SJSA1 (cell line): ENCODE results near the gene SERINC5. TPM values are rescaled to one million over a fixed set of nuclear protein-coding genes. Genes with fewer than 3 reads are reported as not detected.
"Not testable (repeated sequence)": the region's sequence is repeated elsewhere in the genome, so short reads cannot be mapped to it uniquely, and the experiment has no call there.

Source experiments
- DNase-seq, 2 experiments: peaks; one replicate each; pipeline ENCODE4 v3.0.0-alpha.2; 2015 to 2020; ENCODE audit warnings: low spot score in 2 of 2, low read depth in 1 of 2
- H3K27ac ChIP-seq: fragments of 250-450 bp; sonication (Bioruptor Pico); 2 replicates; pipeline ENCODE4 v1.5.1; 2020; ENCODE audit warnings: mild to moderate bottlenecking, moderate library complexity
- H3K27me3 ChIP-seq: fragments of 250-450 bp; sonication (Bioruptor Pico); replicated peaks from 2 replicates; pipeline ENCODE4 v1.5.1; 2020; ENCODE audit warnings: mild to moderate bottlenecking, moderate library complexity
- H3K36me3 ChIP-seq: fragments of 250-450 bp; sonication (Bioruptor Pico); 2 replicates; pipeline ENCODE4 v1.5.1; 2020; ENCODE audit warnings: mild to moderate bottlenecking
- H3K4me1 ChIP-seq: fragments of 250-450 bp; sonication (Bioruptor Pico); replicated peaks from 2 replicates; pipeline ENCODE4 v1.6.1; 2021; ENCODE audit warnings: mild to moderate bottlenecking
- H3K4me3 ChIP-seq: fragments of 250-450 bp; sonication (Bioruptor Pico); 2 replicates; pipeline ENCODE4 v1.5.1; 2020; ENCODE audit warnings: mild to moderate bottlenecking
- H3K9me3 ChIP-seq: fragments of 250-450 bp; sonication (Bioruptor Pico); replicated peaks from 2 replicates; pipeline ENCODE4 v1.5.1; 2020; ENCODE audit warnings: mild to moderate bottlenecking
- total RNA-seq: library from RNA; depleted of rRNA; stranded (reverse); fragments of >200 nt; shearing (Covaris generic); gene quantifications from 2 replicates; pipeline ENCODE4 v1.2.3, GENCODE V29; 2014; rRNA removed

The SERINC5 gene
- total RNA-seq = 3.0 and 7.0 TPM in 2 replicates

DNA sequence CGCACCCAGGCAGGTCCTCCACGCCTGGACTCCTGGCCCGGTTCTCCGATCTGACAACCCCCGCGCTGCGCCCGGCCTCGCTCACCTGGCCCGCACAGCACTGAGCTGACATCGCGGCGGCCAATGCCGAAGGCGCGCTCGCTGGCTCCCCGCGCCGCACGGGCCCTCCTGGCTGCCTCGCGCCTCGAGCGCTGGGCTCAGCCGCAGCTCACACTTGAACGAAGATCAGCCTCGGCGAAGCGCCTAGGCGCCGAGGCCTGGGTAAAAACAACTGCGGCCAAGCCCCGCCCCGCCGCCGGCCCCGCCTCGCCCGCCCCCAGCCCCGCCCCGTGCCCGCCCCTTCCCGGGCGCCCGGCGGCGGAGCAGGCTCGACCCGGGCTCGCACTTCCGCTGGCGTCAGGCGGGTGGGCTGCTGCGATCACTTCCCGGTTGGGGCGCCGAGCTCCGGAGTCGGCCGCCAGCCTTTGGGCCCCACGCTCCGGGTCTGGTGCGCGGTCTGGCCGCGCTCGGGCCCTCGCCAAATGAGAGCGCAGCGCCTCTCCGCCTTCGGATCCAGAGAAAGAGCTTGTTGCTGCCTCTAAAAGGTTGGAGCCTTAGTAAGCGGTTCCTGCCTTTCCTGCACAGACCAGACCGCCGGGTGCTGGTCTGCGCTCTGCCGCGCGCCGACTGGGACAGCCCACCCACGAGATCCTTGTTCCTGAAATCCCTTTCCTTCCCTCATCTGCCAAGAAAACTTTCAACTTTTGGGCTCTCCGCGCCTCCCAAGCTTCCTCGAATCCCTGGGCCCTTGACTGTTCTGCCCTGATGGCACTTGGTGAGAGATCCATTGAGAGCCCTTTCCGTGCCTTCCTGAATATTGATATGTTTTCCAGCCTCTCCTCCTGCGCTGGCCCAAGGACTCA, at the start of gene SERINC5:
Gene SERINC5 (minus strand): TSS at position 238 of the 902 bp plus-strand sequence. CDS start 126 bp downstream, at position 112.
- H3K4me1 ChIP-seq = peaks cover 15% of the 10 kb centered on the region
- H3K9me3 ChIP-seq = no peaks in the 10 kb centered on the region
- peak within 1 kb of the TSS; percentile 97 for H3K27ac ChIP-seq
- DNase-seq = peak; percentile 86 to 90
- peak within 1 kb of the TSS; percentile 96 for H3K4me3 ChIP-seq
- H3K27me3 ChIP-seq = no peaks in the 10 kb centered on the region
- peaks cover 8% of the 10 kb centered on the region for H3K36me3 ChIP-seq

DNA sequence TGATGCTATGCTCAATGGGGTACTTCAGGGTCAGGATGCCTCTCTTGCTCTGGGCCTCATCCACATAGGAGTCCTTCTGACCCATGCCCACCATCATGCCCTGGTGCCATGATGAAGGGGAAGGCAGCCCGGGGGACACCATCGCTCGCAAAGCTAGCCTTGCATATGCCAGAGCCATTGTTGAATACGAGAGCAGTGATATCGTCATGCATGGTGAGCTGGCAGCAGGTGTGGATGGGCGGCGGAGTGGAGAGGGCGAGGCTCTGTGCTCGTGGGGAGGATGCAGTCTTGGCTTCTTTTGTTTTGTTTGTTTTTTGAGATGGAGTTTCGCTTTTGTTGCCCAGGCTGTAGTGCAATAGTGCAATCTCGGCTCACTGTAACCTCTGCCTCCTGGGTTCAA, 46.8 kb upstream of the SERINC5 start:
- no peak for DNase-seq
- H3K27me3 ChIP-seq = no peaks in the 10 kb centered on the region

DNA sequence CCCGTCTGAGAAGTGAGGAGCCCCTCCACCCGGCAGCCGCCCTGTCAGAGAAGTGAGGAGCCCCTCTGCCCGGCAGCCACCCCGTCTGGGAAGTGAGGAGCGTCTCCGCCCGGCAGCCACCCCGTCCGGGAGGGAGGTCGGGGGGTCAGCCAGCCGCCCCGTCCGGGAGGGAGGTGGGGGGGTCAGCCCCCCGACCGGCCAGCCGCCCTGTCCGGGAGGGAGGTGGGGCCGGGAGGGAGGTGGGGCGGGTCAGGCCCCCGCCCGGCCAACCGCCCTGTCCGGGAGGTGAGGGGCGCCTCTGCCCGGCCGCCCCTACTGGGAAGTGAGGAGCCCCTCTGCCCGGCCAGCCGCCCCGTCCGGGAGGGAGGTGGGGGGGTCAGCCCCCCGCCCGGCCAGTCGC, 45.5 kb upstream of the SERINC5 start:
- not testable (repeated sequence) for H3K9me3 ChIP-seq, H3K36me3 ChIP-seq, H3K27me3 ChIP-seq, H3K4me1 ChIP-seq, DNase-seq, H3K4me3 ChIP-seq, H3K27ac ChIP-seq

More for the DNA sequence above, 46.8 kb upstream of the SERINC5 start:
- Histone ChIP-seq H3K4me3 (no peak overlapping the region), H3K27ac (no peak overlapping the region), H3K4me1 (no peaks in the 10 kb centered on the region), H3K36me3 (no peaks in the 10 kb centered on the region), H3K9me3 (no peaks in the 10 kb centered on the region)

DNA sequence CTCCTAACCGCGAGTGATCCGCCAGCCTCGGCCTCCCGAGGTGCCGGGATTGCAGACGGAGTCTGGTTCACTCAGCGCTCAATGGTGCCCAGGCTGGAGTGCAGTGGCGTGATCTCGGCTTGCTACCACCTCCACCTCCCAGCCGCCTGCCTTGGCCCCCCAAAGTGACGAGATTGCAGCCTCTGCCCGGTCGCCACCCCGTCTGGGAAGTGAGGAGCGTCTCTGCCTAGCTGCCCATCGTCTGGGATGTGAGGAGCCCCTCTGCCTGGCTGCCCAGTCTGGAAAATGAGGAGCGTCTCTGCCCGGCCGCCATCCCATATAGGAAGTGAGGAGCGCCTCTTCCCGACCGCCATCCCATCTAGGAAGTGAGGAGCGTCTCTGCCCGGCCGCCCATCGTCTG, 44.9 kb upstream of the SERINC5 start:
- not testable (repeated sequence) for H3K4me1 ChIP-seq, H3K36me3 ChIP-seq, H3K4me3 ChIP-seq, H3K27me3 ChIP-seq, DNase-seq, H3K27ac ChIP-seq, H3K9me3 ChIP-seq

DNA sequence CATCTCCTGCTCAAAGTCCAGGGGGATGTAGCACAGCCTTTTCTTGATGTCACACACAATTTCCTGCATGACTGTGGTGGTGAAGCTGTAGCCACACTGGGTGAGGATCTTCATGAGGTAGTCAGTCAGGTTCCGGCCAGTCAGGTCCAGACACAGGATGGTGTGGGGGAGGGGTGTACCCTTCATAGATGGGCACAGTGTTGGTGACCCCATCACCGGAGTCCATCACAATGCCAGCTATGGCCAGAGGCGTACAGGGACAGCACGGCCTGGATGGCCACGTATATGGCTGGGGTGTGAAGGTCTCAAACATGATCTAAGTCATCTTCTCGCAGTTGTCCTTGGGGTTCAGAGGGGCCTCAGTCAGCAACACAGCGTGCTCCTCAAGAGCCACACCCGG, 44.3 kb upstream of the SERINC5 start:
- Histone ChIP-seq H3K4me3 (no peak overlapping the region), H3K27me3 (no peaks in the 10 kb centered on the region), H3K4me1 (no peaks in the 10 kb centered on the region), H3K9me3 (no peaks in the 10 kb centered on the region), H3K36me3 (no peaks in the 10 kb centered on the region), H3K27ac (no peak overlapping the region)
- DNase-seq = no peak

DNA sequence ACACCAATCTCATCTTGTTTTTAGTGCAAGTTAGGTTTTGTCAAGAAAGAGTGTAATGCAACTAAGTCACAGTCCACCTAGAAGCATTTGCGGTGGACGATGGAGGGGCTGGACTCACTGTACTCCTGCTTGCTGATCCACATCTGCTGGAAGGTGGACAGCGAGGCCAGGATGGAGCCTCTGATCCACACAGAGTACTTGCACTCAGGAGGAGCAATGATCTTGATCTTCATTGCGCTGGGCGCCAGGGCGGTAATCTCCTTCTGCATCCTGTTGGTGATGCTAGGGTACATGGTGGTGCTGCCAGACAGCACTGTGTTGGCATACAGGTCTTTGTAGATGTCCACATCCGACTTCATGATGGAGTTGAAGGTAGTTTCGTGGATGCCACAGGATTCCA, 43.8 kb upstream of the SERINC5 start:
- Histone ChIP-seq H3K27me3 (no peaks in the 10 kb centered on the region), H3K4me3 (no peak overlapping the region), H3K27ac (no peak overlapping the region), H3K4me1 (no peaks in the 10 kb centered on the region), H3K9me3 (no peaks in the 10 kb centered on the region), H3K36me3 (no peaks in the 10 kb centered on the region)
- no peak for DNase-seq

DNA sequence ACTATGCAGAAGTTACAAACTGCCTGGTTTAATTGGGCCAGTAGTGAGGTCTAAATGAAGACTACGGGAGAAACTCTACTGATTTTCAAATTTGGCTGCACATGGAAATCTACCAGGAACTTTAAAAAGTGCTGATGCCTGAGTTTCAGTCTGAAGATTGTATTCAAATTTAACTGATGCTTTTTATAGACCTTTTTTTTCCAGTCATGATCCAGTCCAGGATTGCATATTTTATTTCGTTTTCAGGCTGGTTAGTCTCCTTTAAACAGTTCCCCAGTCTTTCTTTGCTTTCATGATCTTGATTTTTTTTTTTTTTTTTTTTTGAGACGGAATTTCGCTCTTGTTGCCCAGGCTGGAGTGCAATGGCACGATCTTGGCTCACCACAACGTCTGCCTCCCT, 40.3 kb upstream of the SERINC5 start:
- H3K9me3 ChIP-seq = peaks cover 3% of the 10 kb centered on the region; the same call in 1 of the 2 replicates
- H3K27me3 ChIP-seq = no peaks in the 10 kb centered on the region
- H3K4me3 ChIP-seq = no peak overlapping the region

DNA sequence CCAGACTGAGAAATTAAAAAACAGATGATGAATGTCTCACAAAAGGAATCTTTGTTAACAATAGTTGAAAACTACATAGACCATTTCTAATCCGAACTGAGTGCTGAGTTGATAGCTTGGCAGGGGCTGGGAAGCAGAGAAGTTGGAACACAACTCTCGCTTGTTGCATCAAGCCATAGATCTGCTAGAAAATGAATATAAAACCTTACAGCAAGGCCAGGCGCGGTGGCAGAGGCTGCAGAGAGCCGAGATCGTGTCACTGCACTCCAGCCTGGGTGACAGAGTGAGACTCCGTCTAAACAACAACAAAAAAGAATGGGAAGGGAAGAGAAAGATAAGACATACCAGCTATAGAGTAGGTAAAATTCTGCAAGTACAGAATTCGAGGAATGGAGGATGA, 35.9 kb upstream of the SERINC5 start:
- H3K27me3 ChIP-seq = no peaks in the 10 kb centered on the region
- DNase-seq = no peak
- no peaks in the 10 kb centered on the region for H3K36me3 ChIP-seq
- peaks cover 3% of the 10 kb centered on the region; the same call in 1 of the 2 replicates for H3K9me3 ChIP-seq
- no peak overlapping the region for H3K27ac ChIP-seq
- H3K4me1 ChIP-seq = no peaks in the 10 kb centered on the region
- H3K4me3 ChIP-seq = no peak overlapping the region

More for the DNA sequence above, 40.3 kb upstream of the SERINC5 start:
- Histone ChIP-seq H3K27ac (no peak overlapping the region), H3K4me1 (no peaks in the 10 kb centered on the region), H3K36me3 (no peaks in the 10 kb centered on the region)
- no peak for DNase-seq

DNA sequence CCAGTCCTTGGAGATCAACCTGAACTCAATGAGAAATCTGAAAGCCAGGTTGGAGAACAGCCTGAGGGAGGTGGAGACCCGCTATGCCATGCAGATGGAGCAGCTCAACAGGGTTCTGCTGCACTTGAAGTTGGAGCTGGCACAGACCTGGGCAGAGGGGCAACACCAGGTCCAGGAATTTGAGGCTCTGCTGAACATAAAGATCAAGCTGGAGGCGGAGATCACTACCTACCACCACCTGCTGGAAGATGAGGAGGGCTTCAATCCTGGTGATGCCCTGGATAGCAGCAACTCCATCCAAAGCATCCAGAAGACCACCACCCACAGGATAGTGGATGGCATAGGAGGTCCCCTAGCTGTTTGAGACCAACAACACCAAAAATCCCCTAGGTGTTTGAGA, 33.5 kb upstream of the SERINC5 start:
- Histone ChIP-seq H3K9me3 (peaks cover 3% of the 10 kb centered on the region; the same call in 1 of the 2 replicates), H3K36me3 (no peaks in the 10 kb centered on the region), H3K4me1 (no peaks in the 10 kb centered on the region), H3K27ac (no peak overlapping the region), H3K4me3 (no peak overlapping the region), H3K27me3 (no peaks in the 10 kb centered on the region)
- DNase-seq = no peak

DNA sequence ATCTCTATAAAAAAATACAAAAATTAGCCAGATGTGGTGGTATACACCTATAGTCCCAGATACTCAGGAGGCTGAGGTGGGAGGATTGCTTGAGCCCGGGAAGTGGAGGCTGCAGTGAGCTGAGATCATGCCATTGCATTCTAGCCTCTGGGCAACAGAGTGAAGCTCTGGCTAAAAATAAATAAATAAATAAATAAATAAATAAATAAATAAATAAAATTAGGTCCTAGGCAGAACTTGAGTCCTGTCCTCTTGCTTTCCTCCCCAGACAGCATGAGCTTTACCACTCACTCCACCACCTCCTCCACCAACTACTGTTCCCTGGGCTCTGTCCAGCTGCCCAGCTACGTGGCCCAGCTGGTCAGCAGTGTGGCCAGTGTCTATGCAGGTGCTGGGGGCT, 32.3 kb upstream of the SERINC5 start:
- H3K27me3 ChIP-seq = no peaks in the 10 kb centered on the region
- H3K9me3 ChIP-seq = no peaks in the 10 kb centered on the region

DNA sequence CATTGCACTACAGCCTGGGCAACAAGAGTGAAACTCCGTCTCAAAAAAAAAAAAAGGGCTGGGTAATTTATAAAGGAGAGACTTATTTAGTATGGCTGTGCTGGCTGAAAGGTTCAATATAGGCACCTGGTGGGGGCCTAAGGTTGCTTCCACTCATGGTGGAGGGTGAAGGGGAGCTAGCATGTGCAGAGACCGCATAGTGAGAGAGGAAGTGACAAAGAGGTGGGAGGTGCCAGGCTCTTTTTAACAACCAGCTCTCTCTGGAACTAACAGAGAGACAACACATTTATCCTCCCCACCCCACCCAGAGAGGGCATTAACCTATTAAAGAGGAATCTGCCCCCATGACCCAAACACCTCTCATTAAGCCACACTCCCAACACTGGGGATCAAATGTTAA, 28.9 kb upstream of the SERINC5 start:
- no peak overlapping the region for H3K27ac ChIP-seq
- H3K4me3 ChIP-seq = no peak overlapping the region
- no peaks in the 10 kb centered on the region for H3K9me3 ChIP-seq
- no peak for DNase-seq
- H3K36me3 ChIP-seq = no peaks in the 10 kb centered on the region
- no peaks in the 10 kb centered on the region for H3K4me1 ChIP-seq
- H3K27me3 ChIP-seq = no peaks in the 10 kb centered on the region

More for the DNA sequence above, 32.3 kb upstream of the SERINC5 start:
- H3K36me3 ChIP-seq = no peaks in the 10 kb centered on the region
- no peak overlapping the region for H3K27ac ChIP-seq
- H3K4me3 ChIP-seq = no peak overlapping the region
- no peak for DNase-seq
- H3K4me1 ChIP-seq = no peaks in the 10 kb centered on the region

DNA sequence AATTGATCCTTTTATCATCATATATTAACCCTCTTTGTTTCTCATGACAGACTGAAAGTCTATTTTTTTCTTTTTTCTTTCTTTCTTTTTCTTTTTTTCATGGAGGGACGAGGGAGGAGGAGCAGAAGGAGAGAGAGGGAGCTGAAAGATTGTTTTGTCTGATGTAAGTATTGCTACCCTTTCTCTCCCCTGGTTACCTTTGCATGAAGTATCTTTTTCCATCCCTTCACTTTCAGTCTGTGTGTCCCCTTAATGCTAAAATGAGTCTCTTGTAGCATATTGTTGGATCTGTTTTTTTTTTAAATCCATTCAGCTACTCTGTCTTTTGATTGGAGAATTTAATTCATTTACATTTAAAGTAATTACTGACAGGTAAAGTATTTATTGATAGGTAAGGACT, 27.5 kb upstream of the SERINC5 start:
- no peak overlapping the region for H3K4me3 ChIP-seq
- DNase-seq = no peak
- no peaks in the 10 kb centered on the region for H3K9me3 ChIP-seq
- H3K4me1 ChIP-seq = no peaks in the 10 kb centered on the region
- no peaks in the 10 kb centered on the region for H3K36me3 ChIP-seq
- no peaks in the 10 kb centered on the region for H3K27me3 ChIP-seq
- no peak overlapping the region for H3K27ac ChIP-seq

DNA sequence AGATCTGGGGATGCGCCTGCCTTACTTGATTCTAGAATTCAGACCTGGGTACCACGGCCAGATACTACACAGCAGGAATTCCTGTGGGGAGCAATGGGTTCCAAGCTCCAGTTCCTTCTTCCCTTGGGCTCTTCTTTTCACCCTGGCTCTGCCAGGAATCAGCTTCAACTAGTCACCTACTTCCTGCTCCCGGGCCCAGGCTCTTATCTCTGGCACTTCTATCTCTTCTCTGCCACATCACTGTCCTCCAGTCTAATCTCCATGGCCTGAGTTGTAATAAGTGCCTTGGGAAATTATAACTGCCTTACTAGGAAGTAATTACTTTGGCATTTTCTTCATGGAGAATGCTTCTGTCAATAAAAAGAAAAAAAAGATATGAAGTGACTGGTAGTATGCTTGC, 26.2 kb upstream of the SERINC5 start:
- no peaks in the 10 kb centered on the region for H3K36me3 ChIP-seq
- H3K4me1 ChIP-seq = no peaks in the 10 kb centered on the region
- no peak overlapping the region for H3K27ac ChIP-seq
- H3K9me3 ChIP-seq = no peaks in the 10 kb centered on the region
- no peaks in the 10 kb centered on the region for H3K27me3 ChIP-seq
- H3K4me3 ChIP-seq = no peak overlapping the region
- no peak for DNase-seq

DNA sequence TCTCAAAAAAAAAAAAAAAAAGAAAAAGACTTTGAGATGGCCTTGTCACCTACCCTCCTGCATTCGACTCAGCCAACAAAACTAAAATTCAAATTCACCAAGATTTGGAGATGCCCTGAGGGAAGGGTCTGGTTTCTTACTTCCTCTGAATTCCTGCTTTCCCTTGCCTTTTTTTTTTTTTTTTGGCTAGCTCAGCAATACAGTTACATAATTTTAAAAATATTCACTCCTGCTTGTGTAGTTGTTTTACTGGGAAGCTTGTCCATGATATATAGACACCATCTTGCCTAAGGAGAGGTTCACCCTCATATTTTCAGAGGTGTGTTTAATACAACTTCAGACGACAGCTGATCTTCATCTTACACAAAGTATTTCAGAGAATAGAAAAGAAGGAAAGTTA, 21.3 kb upstream of the SERINC5 start:
- Histone ChIP-seq H3K27ac (no peak overlapping the region), H3K36me3 (no peaks in the 10 kb centered on the region), H3K4me3 (no peak overlapping the region), H3K27me3 (no peaks in the 10 kb centered on the region), H3K4me1 (no peaks in the 10 kb centered on the region), H3K9me3 (no peaks in the 10 kb centered on the region)
- DNase-seq = no peak
